Keratinocyte (primary cell): Measurements from ENCODE around the gene LHFPL3. TPM values are rescaled to one million over a fixed set of nuclear protein-coding genes. Genes with fewer than 3 reads are reported as not detected.

ENCODE experiments used
- DNase-seq: peaks from one replicate; pipeline ENCODE4 v3.0.0-alpha.2; 2011; ENCODE audit warnings: low read depth, missing footprints, low spot score
- FAIRE-seq: peaks from 2 replicates; lab custom pipeline; 2011; peaks lifted over from hg19 to GRCh38; lab: Jason Lieb, UNC
- H2AFZ ChIP-seq: 2 replicates; pipeline ENCODE4 v1.6.0; 2012; ENCODE audit warnings: low read length, control low read depth, inconsistent platforms; ENCODE audit not compliant: control insufficient read depth
- H3K27ac ChIP-seq: 2 replicates; pipeline ENCODE4 v1.5.1; 2011; ENCODE audit warnings: low read length; ENCODE audit not compliant: control insufficient read depth, insufficient read depth
- H3K27me3 ChIP-seq: 3 replicates; pipeline ENCODE4 v1.6.0; 2011; ENCODE audit warnings: low read length; ENCODE audit not compliant: control insufficient read depth, insufficient read depth; ENCODE audit errors: extremely low read depth
- H3K36me3 ChIP-seq, 2 experiments: 2 replicates in 1 of 2; 3 replicates in 1 of 2; pipeline ENCODE4 v1.5.1; 2011; ENCODE audit warnings: low read length in 2 of 2, mild to moderate bottlenecking in 1 of 2; ENCODE audit not compliant: control insufficient read depth in 2 of 2, insufficient read depth in 2 of 2; ENCODE audit errors: extremely low read depth in 1 of 2
- H3K4me1 ChIP-seq: 3 replicates; pipeline ENCODE4 v1.5.1; 2011; ENCODE audit warnings: low read length; ENCODE audit not compliant: control insufficient read depth, insufficient read depth; ENCODE audit errors: extremely low read depth
- H3K4me2 ChIP-seq: 3 replicates; pipeline ENCODE4 v1.6.0; 2011; ENCODE audit warnings: low read depth, low read length; ENCODE audit not compliant: control insufficient read depth, insufficient read depth; ENCODE audit errors: extremely low read depth
- H3K4me3 ChIP-seq, 3 experiments: fragments of 200-600 bp in 1 of 3; sonication (generic) in 1 of 3; 2 replicates in 2 of 3; 3 replicates in 1 of 3; pipeline ENCODE4 v1.5.1; 2011 to 2016; ENCODE audit warnings: low read length in 3 of 3, mild to moderate bottlenecking in 3 of 3, control low read depth in 2 of 3, inconsistent platforms in 1 of 3, low read depth in 1 of 3, mixed read lengths in 1 of 3, mixed run types in 1 of 3, moderate library complexity in 1 of 3; ENCODE audit not compliant: control insufficient read depth in 2 of 3, insufficient read depth in 2 of 3; ENCODE audit errors: extremely low read depth in 1 of 3
- H3K79me2 ChIP-seq: 2 replicates; pipeline ENCODE4 v1.6.0; 2012; ENCODE audit warnings: low read length; ENCODE audit not compliant: control insufficient read depth, insufficient read depth
- H3K9ac ChIP-seq: 3 replicates; pipeline ENCODE4 v1.6.0; 2011; ENCODE audit warnings: low read length; ENCODE audit not compliant: control insufficient read depth, insufficient read depth; ENCODE audit errors: extremely low read depth
- H3K9me1 ChIP-seq: 3 replicates; pipeline ENCODE4 v1.6.0; 2011; ENCODE audit warnings: low read length; ENCODE audit not compliant: control insufficient read depth, insufficient read depth; ENCODE audit errors: extremely low read depth
- H3K9me3 ChIP-seq: 2 replicates; pipeline ENCODE4 v1.5.1; 2012; ENCODE audit warnings: low read depth, low read length; ENCODE audit not compliant: control insufficient read depth
- H4K20me1 ChIP-seq: 3 replicates; pipeline ENCODE4 v1.6.0; 2011; ENCODE audit warnings: low read length; ENCODE audit not compliant: control insufficient read depth, insufficient read depth; ENCODE audit errors: extremely low read depth
- CTCF ChIP-seq, 3 experiments: IDR thresholded peaks in 1 of 3; conservative IDR thresholded peaks in 1 of 3; optimal IDR thresholded peaks in 1 of 3; 2 replicates in 2 of 3; 3 replicates in 1 of 3; pipeline versions ENCODE3 to v1.5.1; 2011; ENCODE audit warnings: low read length in 3 of 3, mild to moderate bottlenecking in 3 of 3, moderate library complexity in 2 of 3, control low read depth in 1 of 3, inconsistent platforms in 1 of 3; ENCODE audit not compliant: insufficient read depth in 2 of 3; ENCODE audit errors: extremely low read depth in 1 of 3
- EZH2 ChIP-seq: IDR thresholded peaks from one replicate; pipeline ENCODE4 v1.6.1; 2012; ENCODE audit warnings: inconsistent platforms, mild to moderate bottlenecking, low read length, moderate library complexity
- dilution Hi-C: fragments of 300-500 bp; cut with MboI; formaldehyde crosslinking; loops from one replicate; pipeline ENCODE4 v1.7.0; 2020; ENCODE audit warnings: low sequenced_read_pairs; ENCODE audit not compliant: extremely low pct_ligation_motif_present
- polyA plus RNA-seq, 5 experiments: library from polyadenylated mRNA; depleted of rRNA in 3 of 5; stranded (reverse) in 3 of 5; stranded (forward) in 1 of 5; unstranded in 1 of 5; fragments of >200 nt; gene quantifications; 1 replicate in 1 of 5; 2 replicates in 3 of 5; 3 replicates in 1 of 5; pipeline versions ENCODE4 v1.2.1 to v1.2.3, GENCODE V29; 2011 to 2012; ENCODE audit warnings: missing spikeins in 2 of 5, low read depth in 1 of 5, low replicate concordance in 1 of 5

Gene LHFPL3
- polyA plus RNA-seq, 1 donor (not counting 4 experiments of a cell fraction or from before 2014, with no cell fraction given), result not detected

GRCh38 chr7:104839842-104840241 is 511.4 kb downstream of the LHFPL3 start:
- dilution Hi-C loops, result no loop called here
- H3K4me3 ChIP-seq, result no peak overlapping the region
- H3K9me3 ChIP-seq, result no peaks in the 10 kb centered on the region
- FAIRE-seq (no peak), DNase-seq (no peak)
- no peak overlapping the region for H3K9ac ChIP-seq
- no peaks in the 10 kb centered on the region for H4K20me1 ChIP-seq
- no peak overlapping the region for H3K27ac ChIP-seq
- no peaks in the 10 kb centered on the region for H3K36me3 ChIP-seq
- H3K9me1 ChIP-seq, result no peaks in the 10 kb centered on the region
- no peaks in the 10 kb centered on the region for H3K79me2 ChIP-seq
- no peaks in the 10 kb centered on the region for H3K4me1 ChIP-seq
- TF ChIP-seq EZH2 (no peak), CTCF (optimal IDR thresholded peaks at IDR 0.05 in 1 of 3, IDR thresholded peaks at IDR 0.05 in 1 of 3, conservative IDR thresholded peaks at IDR 0.05 in 1 of 3; ENCODE audit: extremely low read depth in 1 of 3, insufficient read depth in 2 of 3, low read length in 3 of 3) (no peak)
- H2AFZ ChIP-seq, result no peak overlapping the region
- H3K27me3 ChIP-seq, result no peaks in the 10 kb centered on the region
- H3K4me2 ChIP-seq, result no peak overlapping the region

- dilution Hi-C loops, result no loop called here
- TF ChIP-seq EZH2 (no peak), CTCF (optimal IDR thresholded peaks at IDR 0.05 in 1 of 3, IDR thresholded peaks at IDR 0.05 in 1 of 3, conservative IDR thresholded peaks at IDR 0.05 in 1 of 3; ENCODE audit: extremely low read depth in 1 of 3, insufficient read depth in 2 of 3, low read length in 3 of 3) (no peak)
- no peaks in the 10 kb centered on the region for H3K4me1 ChIP-seq
- H3K9me1 ChIP-seq, result no peaks in the 10 kb centered on the region
- no peak overlapping the region for H3K9ac ChIP-seq
- H2AFZ ChIP-seq, result no peak overlapping the region
- no peaks in the 10 kb centered on the region for H3K27me3 ChIP-seq
- DNase-seq (no peak), FAIRE-seq (no peak)
- no peak overlapping the region for H3K4me3 ChIP-seq
- no peaks in the 10 kb centered on the region for H3K9me3 ChIP-seq
- H3K79me2 ChIP-seq, result no peaks in the 10 kb centered on the region
- no peak overlapping the region for H3K27ac ChIP-seq
- no peak overlapping the region for H3K4me2 ChIP-seq
- no peaks in the 10 kb centered on the region for H4K20me1 ChIP-seq
- H3K36me3 ChIP-seq, result no peaks in the 10 kb centered on the region
These were observed 513.4 kb downstream of the LHFPL3 start for GRCh38 chr7:104841798-104842197.
